Natural killer cell (primary cell): ENCODE measurements around the gene TRAP1. TPM values are rescaled to one million over a fixed set of nuclear protein-coding genes. Genes with fewer than 3 reads are reported as not detected.
A peak's percentile ranks its signal among the peaks of the same experiment; 100 is the strongest.

Experiments used
- ATAC-seq, 3 donors: fragments of 150-1000 bp in 2 of 3; fragments of 200-7000 bp in 1 of 3; cut with Tn5 transposase; 1 replicate in 1 of 3; 2 replicates in 2 of 3; pipeline ENCODE4 v1.10.0; 2021; ENCODE audit warnings: mild to moderate bottlenecking in 2 of 3, moderate library complexity in 2 of 3
- DNase-seq, 2 donors: peaks; one replicate each; pipeline versions ENCODE4 v3.0.0 to v3.0.0-alpha.2; 2013 to 2021; ENCODE audit warnings: mixed read lengths in 1 of 2
- H3K27ac ChIP-seq: one replicate; pipeline ENCODE4 v1.5.1; 2013; ENCODE audit warnings: mild to moderate bottlenecking, low read length
- H3K27me3 ChIP-seq: one replicate; pipeline ENCODE4 v1.6.1; 2013; ENCODE audit warnings: low read length; ENCODE audit not compliant: control insufficient read depth, insufficient read depth
- H3K36me3 ChIP-seq: one replicate; pipeline ENCODE4 v1.6.1; 2013; ENCODE audit warnings: low read length; ENCODE audit not compliant: control insufficient read depth, insufficient read depth
- H3K4me1 ChIP-seq: one replicate; pipeline ENCODE4 v1.6.1; 2013; ENCODE audit warnings: low read length; ENCODE audit not compliant: control insufficient read depth, insufficient read depth
- H3K4me3 ChIP-seq: one replicate; pipeline ENCODE4 v1.5.1; 2013; ENCODE audit warnings: low read length
- H3K9me3 ChIP-seq: one replicate; pipeline ENCODE4 v1.6.1; 2013; ENCODE audit warnings: low read length; ENCODE audit not compliant: control insufficient read depth, insufficient read depth
- H3K27ac Mint-ChIP-seq, 2 donors: one replicate each; pipeline ENCODE4 v1.8.0; 2022; ENCODE audit warnings: mild to moderate bottlenecking in 2 of 2, mixed read lengths in 2 of 2, moderate library complexity in 1 of 2
- H3K27me3 Mint-ChIP-seq, 2 donors: one replicate each; pipeline ENCODE4 v1.8.0; 2022; ENCODE audit warnings: low read depth in 2 of 2, mixed read lengths in 2 of 2
- H3K36me3 Mint-ChIP-seq: one replicate; pipeline ENCODE4 v1.8.0; 2022; ENCODE audit warnings: mixed read lengths
- H3K4me1 Mint-ChIP-seq, 2 donors: one replicate each; pipeline ENCODE4 v1.8.0; 2022; ENCODE audit warnings: mixed read lengths in 2 of 2
- H3K4me3 Mint-ChIP-seq: one replicate; pipeline ENCODE4 v1.8.0; 2022; ENCODE audit warnings: mild to moderate bottlenecking, moderate library complexity, mixed read lengths
- H3K9me3 Mint-ChIP-seq, 2 donors: one replicate each; pipeline ENCODE4 v1.8.0; 2022; ENCODE audit warnings: mixed read lengths in 2 of 2
- WGBS: methylation state at CpG from one replicate; pipeline ENCODE4 v1.1.7; 2013; ENCODE audit warnings: missing lambda C conversion rate; ENCODE audit not compliant: insufficient coverage; 5-methylcytosine and 5-hydroxymethylcytosine counted together
- intact Hi-C: fragments of 100-400 bp; cut with micrococcal nuclease; formaldehyde crosslinking; loops from one replicate; pipeline ENCODE4 v1.14.2; 2022
- total RNA-seq, 4 donors: library from RNA; stranded (reverse); fragments of 120-200 nt in 1 of 4; gene quantifications; one replicate each; pipeline versions ENCODE4 v1.2.3 to v1.2.4, GENCODE V29; 2013 to 2022
- TF ChIP-seq, protein P1 (sequence below): fragments of 200-600 bp; IDR thresholded peaks from one replicate; pipeline ENCODE4 v1.8.0; 2022; ENCODE audit warnings: antibody characterized with exemption

Gene TRAP1
- total RNA-seq, 3 donors from 2014 or later (not counting 1 experiment from before 2014, with no cell fraction given), result 33.7 to 56.7 (median 54.6) TPM

DNA sequence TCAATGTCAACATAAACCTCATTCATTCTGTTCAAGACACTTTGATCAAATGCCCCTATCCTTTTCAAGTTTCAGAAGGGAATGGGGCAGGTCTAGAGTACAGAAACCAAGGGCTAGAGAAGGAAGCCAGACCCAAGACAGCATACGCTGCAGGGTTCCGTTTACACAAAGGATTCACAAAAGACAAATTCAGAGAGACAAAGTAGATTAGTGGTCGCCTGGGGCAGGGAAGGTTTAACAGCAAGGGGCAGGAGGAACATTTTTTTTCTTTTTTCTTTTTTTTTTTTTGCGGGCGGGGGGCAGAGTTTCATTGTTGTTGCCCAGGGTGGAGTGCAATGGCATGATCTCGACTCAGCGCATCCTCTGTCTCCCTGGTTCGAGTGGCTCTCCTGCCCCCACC lies 19.9 kb upstream of the TRAP1 start:
- Histone ChIP-seq H3K4me3 (no peak overlapping the region), H3K27ac (no peak overlapping the region), H3K9me3 (no peaks in the 10 kb centered on the region), H3K4me1 (no peaks in the 10 kb centered on the region), H3K27me3 (no peaks in the 10 kb centered on the region), H3K36me3 (peaks cover 71% of the 10 kb centered on the region)
- peaks cover 6 to 16% of the 10 kb centered on the region in 2 donors for H3K4me1 Mint-ChIP-seq
- H3K9me3 Mint-ChIP-seq, result no peaks in the 10 kb centered on the region
- H3K36me3 Mint-ChIP-seq, result peaks cover 13% of the 10 kb centered on the region
- no peak overlapping the region for H3K4me3 Mint-ChIP-seq
- intact Hi-C loops, result no loop called here
- H3K27ac Mint-ChIP-seq, result peak overlapping the region in 1 of 2 donors; percentile 34
- 95% methylated on average over 8 of the region's 8 CpGs for WGBS
- DNase-seq, result no peak
- no peaks in the 10 kb centered on the region for H3K27me3 Mint-ChIP-seq
- TF ChIP-seq, protein P1, sequence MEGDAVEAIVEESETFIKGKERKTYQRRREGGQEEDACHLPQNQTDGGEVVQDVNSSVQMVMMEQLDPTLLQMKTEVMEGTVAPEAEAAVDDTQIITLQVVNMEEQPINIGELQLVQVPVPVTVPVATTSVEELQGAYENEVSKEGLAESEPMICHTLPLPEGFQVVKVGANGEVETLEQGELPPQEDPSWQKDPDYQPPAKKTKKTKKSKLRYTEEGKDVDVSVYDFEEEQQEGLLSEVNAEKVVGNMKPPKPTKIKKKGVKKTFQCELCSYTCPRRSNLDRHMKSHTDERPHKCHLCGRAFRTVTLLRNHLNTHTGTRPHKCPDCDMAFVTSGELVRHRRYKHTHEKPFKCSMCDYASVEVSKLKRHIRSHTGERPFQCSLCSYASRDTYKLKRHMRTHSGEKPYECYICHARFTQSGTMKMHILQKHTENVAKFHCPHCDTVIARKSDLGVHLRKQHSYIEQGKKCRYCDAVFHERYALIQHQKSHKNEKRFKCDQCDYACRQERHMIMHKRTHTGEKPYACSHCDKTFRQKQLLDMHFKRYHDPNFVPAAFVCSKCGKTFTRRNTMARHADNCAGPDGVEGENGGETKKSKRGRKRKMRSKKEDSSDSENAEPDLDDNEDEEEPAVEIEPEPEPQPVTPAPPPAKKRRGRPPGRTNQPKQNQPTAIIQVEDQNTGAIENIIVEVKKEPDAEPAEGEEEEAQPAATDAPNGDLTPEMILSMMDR, result no peak
- no peak for ATAC-seq

DNA sequence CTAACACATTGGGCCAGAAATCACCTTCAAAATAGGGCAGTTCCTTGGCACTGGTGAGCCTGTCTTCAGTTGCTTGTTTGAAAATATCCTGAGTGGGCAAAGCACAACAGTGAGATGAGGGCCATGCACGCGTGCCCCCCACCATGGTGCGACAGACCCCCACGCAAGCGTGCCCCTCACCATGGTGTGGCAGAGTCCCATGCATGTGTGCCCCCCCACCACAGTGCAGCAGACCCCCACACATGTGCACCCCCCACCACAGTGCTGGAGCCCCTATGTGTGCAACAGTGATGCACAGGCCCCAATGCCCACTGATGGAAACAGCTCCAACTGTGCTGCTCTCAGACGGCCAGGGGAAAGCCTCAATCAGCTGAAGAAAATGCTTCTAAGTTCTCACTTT lies 18.8 kb upstream of the TRAP1 start:
- TF ChIP-seq, protein P1, result no peak
- ATAC-seq (no peak), DNase-seq (no peak)
- Histone ChIP-seq H3K9me3 (no peaks in the 10 kb centered on the region), H3K36me3 (peaks cover 77% of the 10 kb centered on the region), H3K4me3 (no peak overlapping the region), H3K4me1 (no peaks in the 10 kb centered on the region), H3K27ac (no peak overlapping the region), H3K27me3 (no peaks in the 10 kb centered on the region)
- no peaks in the 10 kb centered on the region for H3K9me3 Mint-ChIP-seq
- H3K4me1 Mint-ChIP-seq, result peaks cover 10 to 16% of the 10 kb centered on the region in 2 donors
- H3K36me3 Mint-ChIP-seq, result peaks cover 11% of the 10 kb centered on the region
- intact Hi-C loops, result no loop called here
- no peaks in the 10 kb centered on the region for H3K27me3 Mint-ChIP-seq
- H3K4me3 Mint-ChIP-seq, result no peak overlapping the region
- H3K27ac Mint-ChIP-seq, result peak overlapping the region in 1 of 2 donors; percentile 7
- WGBS, result 96% methylated on average over 4 of the region's 6 CpGs

DNA sequence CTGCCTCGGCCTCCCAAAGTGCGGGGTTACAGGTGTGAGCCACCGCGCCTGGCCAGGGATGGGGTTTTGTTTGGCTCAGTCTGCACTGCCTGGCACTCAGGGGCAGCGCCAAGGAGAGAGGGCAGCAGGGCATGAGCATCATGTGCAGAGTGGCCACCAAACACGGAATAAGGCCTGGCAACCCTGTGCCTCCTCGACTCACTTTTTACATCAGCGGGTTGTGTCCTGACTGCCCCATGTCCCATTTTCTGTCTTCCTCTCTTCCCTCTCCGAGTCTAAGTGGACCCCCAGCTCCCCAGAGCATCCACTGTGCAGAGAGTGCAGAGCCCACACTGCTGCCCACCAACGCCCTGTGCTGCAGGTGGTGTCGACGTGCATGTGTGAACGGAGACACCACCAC lies 18.2 kb upstream of the TRAP1 start:
- no peaks in the 10 kb centered on the region for H3K27me3 Mint-ChIP-seq
- Histone ChIP-seq H3K4me1 (no peaks in the 10 kb centered on the region), H3K27me3 (no peaks in the 10 kb centered on the region), H3K36me3 (peaks cover 76% of the 10 kb centered on the region), H3K27ac (no peak overlapping the region), H3K9me3 (no peaks in the 10 kb centered on the region), H3K4me3 (no peak overlapping the region)
- peak overlapping the region in 1 of 2 donors; percentile 7 for H3K27ac Mint-ChIP-seq
- 98% methylated on average over 13 of the region's 13 CpGs for WGBS
- H3K4me1 Mint-ChIP-seq, result peaks cover 10 to 16% of the 10 kb centered on the region in 2 donors
- intact Hi-C loops, result no loop called here
- H3K36me3 Mint-ChIP-seq, result peaks cover 11% of the 10 kb centered on the region
- TF ChIP-seq, protein P1, result no peak
- DNase-seq (no peak), ATAC-seq (no peak)
- no peak overlapping the region for H3K4me3 Mint-ChIP-seq
- H3K9me3 Mint-ChIP-seq, result no peaks in the 10 kb centered on the region

DNA sequence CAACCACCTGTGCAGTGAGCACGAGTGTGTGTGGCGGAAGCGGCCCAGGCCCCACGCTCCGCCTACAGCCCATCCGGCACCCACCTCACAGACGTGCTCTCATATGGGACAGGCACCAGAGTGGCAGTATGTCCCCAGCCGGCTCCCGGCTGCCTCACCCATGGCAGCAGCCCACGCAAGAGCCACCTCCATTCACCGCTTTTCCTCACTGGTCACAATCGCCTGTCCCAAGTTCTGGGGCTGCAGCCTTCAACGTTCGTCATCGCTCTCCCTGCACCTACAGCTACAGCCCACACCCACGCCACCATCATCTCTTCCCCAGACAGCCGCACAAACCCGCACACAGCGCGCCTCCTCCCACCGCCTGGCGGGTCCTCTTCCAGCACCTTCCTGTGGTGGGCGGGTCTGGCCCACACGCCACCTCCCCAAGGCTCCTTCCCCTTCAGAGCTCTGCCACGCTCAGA lies 17.5 kb upstream of the TRAP1 start:
- Histone ChIP-seq H3K27ac (no peak overlapping the region), H3K27me3 (no peaks in the 10 kb centered on the region), H3K4me3 (no peak overlapping the region), H3K36me3 (peaks cover 76% of the 10 kb centered on the region), H3K4me1 (no peaks in the 10 kb centered on the region), H3K9me3 (no peaks in the 10 kb centered on the region)
- WGBS, result 97% methylated on average over 25 of the region's 25 CpGs
- peak in 1 of 3 donors; percentile 35 for ATAC-seq
- Mint-ChIP-seq H3K9me3 (no peaks in the 10 kb centered on the region), H3K4me3 (peak overlapping the region; percentile 40), H3K27me3 (no peaks in the 10 kb centered on the region), H3K36me3 (peaks cover 18% of the 10 kb centered on the region), H3K27ac (peak overlapping the region in 1 of 2 donors; percentile 49), H3K4me1 (peaks cover 10 to 16% of the 10 kb centered on the region in 2 donors)
- TF ChIP-seq, protein P1, result no peak
- DNase-seq, result no peak
- intact Hi-C loops, result no loop called here
